ENCODE measurements around the gene RNF5. TPM values are rescaled to one million over a fixed set of nuclear protein-coding genes. Genes with fewer than 3 reads are reported as not detected.
"Not testable (repeated sequence)": the region's sequence is repeated elsewhere in the genome, so short reads cannot be mapped to it uniquely, and the experiment has no call there.

RNF5 gene
- total RNA-seq, 3 donors from 2014 or later, result 79.0 to 114 (median 85.0) TPM

DNA sequence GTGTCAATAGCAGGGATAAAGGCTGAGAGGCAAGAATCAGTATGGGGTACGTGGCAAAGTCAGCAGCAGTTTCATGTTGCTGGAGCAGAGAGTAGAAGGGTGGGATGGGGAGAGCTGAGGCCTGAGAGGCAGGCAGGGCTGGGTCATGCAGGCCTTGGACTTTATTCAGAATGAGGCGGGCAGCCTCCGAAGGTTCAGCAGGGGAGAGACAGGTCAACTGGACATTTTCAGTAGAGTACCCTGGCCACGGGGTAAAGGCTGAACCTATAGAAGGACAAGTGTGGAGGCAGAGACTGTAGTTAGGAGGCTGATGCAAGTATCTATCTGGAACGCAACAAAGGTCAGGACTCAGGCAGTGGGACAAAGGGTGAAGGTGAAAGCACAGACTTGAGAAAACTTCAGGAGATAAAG lies 32.0 kb downstream of the RNF5 start:
- TF ChIP-seq, protein P1, sequence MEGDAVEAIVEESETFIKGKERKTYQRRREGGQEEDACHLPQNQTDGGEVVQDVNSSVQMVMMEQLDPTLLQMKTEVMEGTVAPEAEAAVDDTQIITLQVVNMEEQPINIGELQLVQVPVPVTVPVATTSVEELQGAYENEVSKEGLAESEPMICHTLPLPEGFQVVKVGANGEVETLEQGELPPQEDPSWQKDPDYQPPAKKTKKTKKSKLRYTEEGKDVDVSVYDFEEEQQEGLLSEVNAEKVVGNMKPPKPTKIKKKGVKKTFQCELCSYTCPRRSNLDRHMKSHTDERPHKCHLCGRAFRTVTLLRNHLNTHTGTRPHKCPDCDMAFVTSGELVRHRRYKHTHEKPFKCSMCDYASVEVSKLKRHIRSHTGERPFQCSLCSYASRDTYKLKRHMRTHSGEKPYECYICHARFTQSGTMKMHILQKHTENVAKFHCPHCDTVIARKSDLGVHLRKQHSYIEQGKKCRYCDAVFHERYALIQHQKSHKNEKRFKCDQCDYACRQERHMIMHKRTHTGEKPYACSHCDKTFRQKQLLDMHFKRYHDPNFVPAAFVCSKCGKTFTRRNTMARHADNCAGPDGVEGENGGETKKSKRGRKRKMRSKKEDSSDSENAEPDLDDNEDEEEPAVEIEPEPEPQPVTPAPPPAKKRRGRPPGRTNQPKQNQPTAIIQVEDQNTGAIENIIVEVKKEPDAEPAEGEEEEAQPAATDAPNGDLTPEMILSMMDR (IDR thresholded peaks at IDR 0.05), result no peak
- no peaks in the 10 kb centered on the region for H3K9me3 ChIP-seq
- no peaks in the 10 kb centered on the region for H3K36me3 ChIP-seq (ENCODE audit: low read depth)
- DNase-seq (no peak), ATAC-seq (no peak)
- intact Hi-C loops (cut with DNase I, micrococcal nuclease), result no loop called here
- no peaks in the 10 kb centered on the region for H3K4me1 ChIP-seq (ENCODE audit: low read depth)
- H3K4me3 ChIP-seq, result no peak overlapping the region

DNA sequence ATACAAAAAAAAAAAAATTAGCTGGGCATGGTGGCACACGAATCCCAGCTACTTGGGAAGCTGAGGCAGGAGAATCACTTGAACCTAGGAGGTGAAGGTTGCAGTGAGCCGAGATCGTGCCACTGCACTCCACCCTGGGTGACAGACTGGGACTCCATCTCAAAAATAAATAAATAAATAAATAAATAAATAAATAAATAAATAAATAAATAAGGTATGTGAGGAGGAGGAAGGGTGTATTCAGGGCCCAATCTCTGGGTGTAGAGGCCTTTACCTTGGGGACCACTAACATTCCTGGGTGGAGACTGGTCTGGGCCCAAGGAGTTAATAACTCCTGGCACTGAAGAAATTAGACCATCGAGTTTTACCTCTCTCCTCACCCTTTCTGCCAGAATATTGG lies 33.2 kb downstream of the RNF5 start:
- H3K4me3 ChIP-seq; ATAC-seq; H3K9me3 ChIP-seq; H3K4me1 ChIP-seq (ENCODE audit: low read depth); intact Hi-C loops (cut with DNase I, micrococcal nuclease); DNase-seq; H3K36me3 ChIP-seq (ENCODE audit: low read depth): not testable (repeated sequence)

DNA sequence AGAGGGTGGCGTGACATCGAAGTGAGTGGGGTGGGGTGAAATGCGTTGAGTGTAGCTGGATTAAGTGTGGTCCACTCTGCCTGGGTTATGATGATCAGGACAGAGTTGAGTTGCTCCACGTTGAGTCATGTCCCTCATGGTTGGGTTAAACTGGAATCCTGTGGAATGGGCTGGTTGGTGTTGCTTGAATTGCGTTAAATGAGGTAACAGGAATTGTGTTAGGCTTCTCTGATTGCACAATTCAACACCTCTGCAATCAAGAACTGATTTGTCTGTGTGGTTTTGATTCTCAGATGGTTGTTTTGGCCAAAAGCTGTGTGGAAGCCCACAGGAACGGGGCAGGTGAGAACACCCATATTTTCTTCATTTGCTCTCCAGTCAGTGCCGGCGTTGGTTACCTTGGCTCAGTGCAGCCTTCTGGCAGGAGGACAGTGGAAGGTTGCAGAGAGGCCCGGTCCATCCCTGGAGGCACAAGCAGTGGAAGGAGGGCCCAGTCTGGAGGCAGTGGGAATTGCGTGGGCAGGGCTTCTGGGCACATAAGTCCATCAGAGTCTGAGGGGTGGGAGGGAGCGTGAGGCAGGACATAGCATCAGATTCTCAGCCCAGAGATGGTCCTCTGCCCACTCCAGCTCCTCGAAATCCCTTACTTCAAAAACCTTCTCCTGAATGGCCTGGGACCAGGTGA lies 34.0 kb downstream of the RNF5 start:
- TF ChIP-seq, protein P1 (IDR thresholded peaks at IDR 0.05), result no peak

DNA sequence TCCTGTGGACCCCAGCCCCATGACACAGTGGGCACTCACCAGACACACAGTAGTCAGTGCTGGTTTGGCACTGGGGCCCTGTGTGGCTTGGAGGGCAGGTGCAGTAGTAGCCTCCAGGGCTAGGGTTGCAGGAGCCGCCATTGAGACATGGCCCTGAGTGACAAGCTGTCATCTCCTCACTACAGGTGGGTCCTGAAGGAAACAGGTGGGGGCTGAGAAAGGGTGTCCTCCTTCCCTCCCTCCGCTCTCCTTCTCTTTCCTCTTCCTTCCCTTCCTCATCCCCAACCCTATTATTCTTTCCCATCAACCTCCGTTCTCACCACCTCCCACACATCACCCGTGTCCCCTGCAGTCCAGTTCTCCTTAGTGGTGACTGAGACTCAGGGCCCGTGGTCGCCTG lies 35.4 kb downstream of the RNF5 start:
- Histone ChIP-seq H3K4me1 (ENCODE audit: low read depth) (no peaks in the 10 kb centered on the region), H3K36me3 (ENCODE audit: low read depth) (no peaks in the 10 kb centered on the region), H3K9me3 (no peaks in the 10 kb centered on the region), H3K4me3 (no peak overlapping the region)
- ATAC-seq, result no peak
- TF ChIP-seq, protein P1 (IDR thresholded peaks at IDR 0.05), result no peak
- DNase-seq, result no peak
- intact Hi-C loops (cut with DNase I, micrococcal nuclease), result no loop called here

More for the DNA sequence above, 34.0 kb downstream of the RNF5 start:
- intact Hi-C loops (cut with DNase I, micrococcal nuclease), result no loop called here
- no peaks in the 10 kb centered on the region for H3K36me3 ChIP-seq (ENCODE audit: low read depth)
- H3K4me1 ChIP-seq (ENCODE audit: low read depth), result no peaks in the 10 kb centered on the region
- no peak for ATAC-seq
- no peaks in the 10 kb centered on the region for H3K9me3 ChIP-seq
- DNase-seq, result no peak
- no peak overlapping the region for H3K4me3 ChIP-seq

DNA sequence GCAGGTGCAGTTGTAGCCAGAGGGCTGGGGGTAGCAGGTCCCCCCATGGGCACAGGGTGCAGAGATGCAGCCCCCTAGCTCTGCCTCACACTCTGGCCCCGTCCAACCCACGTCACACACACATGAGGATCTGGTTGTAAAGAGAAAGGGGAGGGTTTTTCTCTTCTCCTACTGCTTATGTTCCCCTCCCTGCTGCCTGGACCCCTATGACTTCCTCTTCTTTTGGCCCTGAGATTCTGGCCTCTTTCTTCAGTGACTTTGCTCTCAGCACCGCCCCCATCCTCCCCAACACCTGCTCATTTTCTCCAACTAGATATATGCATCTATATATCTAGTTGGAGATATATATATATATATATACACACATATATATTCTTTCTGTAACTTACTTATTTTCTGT lies 35.9 kb downstream of the RNF5 start:
- intact Hi-C loops (cut with DNase I, micrococcal nuclease), result no loop called here
- ATAC-seq (no peak), DNase-seq (no peak)
- TF ChIP-seq, protein P1 (IDR thresholded peaks at IDR 0.05), result no peak
- Histone ChIP-seq H3K36me3 (ENCODE audit: low read depth) (no peaks in the 10 kb centered on the region), H3K9me3 (no peaks in the 10 kb centered on the region), H3K4me1 (ENCODE audit: low read depth) (no peaks in the 10 kb centered on the region), H3K4me3 (no peak overlapping the region)

DNA sequence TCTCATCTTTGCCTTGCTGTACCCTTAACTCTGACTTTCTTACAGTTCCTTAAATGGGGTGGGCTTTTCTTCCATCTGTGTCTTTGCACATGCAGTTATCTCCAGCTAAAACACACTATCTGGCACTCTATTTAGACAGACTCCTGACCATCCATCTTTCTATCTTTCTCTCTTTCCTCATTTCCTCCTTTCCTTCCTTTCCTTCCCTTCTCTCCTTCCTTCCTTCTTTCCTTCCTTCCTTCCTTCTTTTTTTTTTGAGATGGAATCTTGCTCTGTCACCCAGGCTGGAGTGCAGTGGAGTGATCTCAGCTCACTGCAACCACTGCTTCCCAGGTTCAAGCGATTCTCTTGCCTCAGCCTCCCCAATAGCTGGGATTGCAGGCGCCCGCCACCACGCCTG lies 37.4 kb downstream of the RNF5 start:
- Histone ChIP-seq H3K9me3 (no peaks in the 10 kb centered on the region), H3K4me1 (ENCODE audit: low read depth) (no peaks in the 10 kb centered on the region), H3K4me3 (no peak overlapping the region), H3K36me3 (ENCODE audit: low read depth) (no peaks in the 10 kb centered on the region)
- DNase-seq (no peak), ATAC-seq (no peak)
- intact Hi-C loops (cut with DNase I, micrococcal nuclease), result no loop called here
- TF ChIP-seq, protein P1 (IDR thresholded peaks at IDR 0.05), result no peak
